A673 (cell line): ENCODE data around the gene THSD4. TPM values are rescaled to one million over a fixed set of nuclear protein-coding genes. Genes with fewer than 3 reads are reported as not detected.
"Not testable (repeated sequence)": the region's sequence is repeated elsewhere in the genome, so short reads cannot be mapped to it uniquely, and the experiment has no call there.

Experiments
- BruUV-seq: library from RNA; stranded (reverse); fragments of 400-500 nt; replicated peaks from 2 replicates; lab custom pipeline; 2021; lab: Mats Ljungman, UMichigan
- CTCF ChIA-PET: fragments of 300-600 bp; sonication (Branson Sonifier 250); formaldehyde crosslinking; loops from one replicate; lab custom pipeline; 2022; ENCODE audit warnings: antibody characterized with exemption; lab: Charles Lee
- POLR2A ChIA-PET: fragments of 300-600 bp; sonication (Branson Sonifier 250); formaldehyde crosslinking; loops from one replicate; lab custom pipeline; 2022; ENCODE audit warnings: antibody characterized with exemption; ENCODE audit not compliant: low non-redundant PET; lab: Charles Lee
- DNase-seq: peaks from one replicate; pipeline ENCODE4 v3.0.0-alpha.2; 2015; ENCODE audit warnings: low spot score
- H3K27ac ChIP-seq: fragments of 200-600 bp; sonication (generic); 2 replicates; pipeline ENCODE4 v1.5.1; 2016; ENCODE audit warnings: mixed run types, low read depth, mild to moderate bottlenecking, mixed read lengths, antibody characterized with exemption, low read length; ENCODE audit not compliant: poor library complexity, severe bottlenecking
- H3K27me3 ChIP-seq: fragments of 200-600 bp; sonication (generic); replicated peaks from 2 replicates; pipeline ENCODE4 v1.6.1; 2017; ENCODE audit warnings: mixed run types, low read depth, mild to moderate bottlenecking, mixed read lengths, antibody characterized with exemption, low read length; ENCODE audit not compliant: insufficient read depth, poor library complexity
- H3K36me3 ChIP-seq: fragments of 200-600 bp; sonication (generic); 2 replicates; pipeline ENCODE4 v1.6.1; 2016; ENCODE audit warnings: mixed run types, mild to moderate bottlenecking, mixed read lengths, antibody characterized with exemption, low read length; ENCODE audit not compliant: insufficient read depth, poor library complexity, severe bottlenecking
- H3K4me1 ChIP-seq: fragments of 200-600 bp; sonication (generic); 2 replicates; pipeline ENCODE4 v1.6.1; 2017; ENCODE audit warnings: mixed run types, mild to moderate bottlenecking, mixed read lengths, antibody characterized with exemption, low read length; ENCODE audit not compliant: insufficient read depth, poor library complexity, severe bottlenecking
- H3K4me3 ChIP-seq: fragments of 200-600 bp; sonication (generic); 2 replicates; pipeline ENCODE4 v1.5.1; 2016; ENCODE audit warnings: low read depth, mixed run types, mild to moderate bottlenecking, mixed read lengths, low read length; ENCODE audit not compliant: poor library complexity, severe bottlenecking
- H3K9me3 ChIP-seq: fragments of 200-600 bp; sonication (generic); 2 replicates; pipeline ENCODE4 v1.6.1; 2016; ENCODE audit warnings: mixed run types, low read depth, mild to moderate bottlenecking, mixed read lengths, antibody characterized with exemption, low read length; ENCODE audit not compliant: poor library complexity, severe bottlenecking
- EZH2 ChIP-seq: fragments of 200-600 bp; sonication (generic); IDR thresholded peaks from 2 replicates; pipeline ENCODE4 v1.6.1; 2017; ENCODE audit warnings: borderline replicate concordance, low read depth, mild to moderate bottlenecking, mixed read lengths, antibody characterized with exemption, low read length; ENCODE audit not compliant: poor library complexity, severe bottlenecking
- intact Hi-C: fragments of 100-400 bp; cut with micrococcal nuclease; formaldehyde crosslinking; loops from one replicate; pipeline ENCODE4 v1.10.0; 2022; ENCODE audit not compliant: unreplicated experiment
- total RNA-seq: library from RNA; stranded (reverse); gene quantifications from 2 replicates; pipeline ENCODE4 v1.2.3, GENCODE V29; 2021
- TF ChIP-seq, protein P1 (sequence below): fragments of 300-800, 200-600 bp; sonication (generic); conservative IDR thresholded peaks from 2 replicates; pipeline ENCODE4 v1.5.1; 2017; ENCODE audit warnings: low read depth, mild to moderate bottlenecking, antibody characterized with exemption, low read length, moderate library complexity, mixed read lengths

THSD4 gene
- total RNA-seq, 1 experiment from 2014 or later, result 2.4 TPM

DNA sequence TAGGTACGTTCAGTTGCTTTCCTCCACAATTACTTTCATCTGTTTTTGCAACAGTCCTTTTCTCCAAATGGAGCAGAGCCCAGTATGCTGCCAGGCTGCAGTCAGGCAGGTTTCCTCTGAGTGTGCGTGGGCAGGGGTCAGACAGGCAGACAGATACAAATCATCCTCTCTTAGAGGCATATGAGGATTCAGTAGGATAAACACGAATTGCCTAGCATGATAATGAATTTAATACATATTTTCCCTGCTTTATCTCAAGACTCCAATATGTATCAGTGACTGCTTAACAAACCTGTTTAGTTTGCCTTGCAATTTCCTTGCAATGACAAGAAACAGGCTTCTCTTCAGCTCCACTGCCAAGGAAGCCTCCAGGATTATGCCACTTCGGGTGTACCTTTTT, 554.4 kb downstream of the THSD4 start:
- ChIA-PET CTCF (no interaction called here), POLR2A (no interaction called here)
- no peak overlapping the region for H3K27ac ChIP-seq
- TF ChIP-seq EZH2, result no peak
- TF ChIP-seq, protein P1, sequence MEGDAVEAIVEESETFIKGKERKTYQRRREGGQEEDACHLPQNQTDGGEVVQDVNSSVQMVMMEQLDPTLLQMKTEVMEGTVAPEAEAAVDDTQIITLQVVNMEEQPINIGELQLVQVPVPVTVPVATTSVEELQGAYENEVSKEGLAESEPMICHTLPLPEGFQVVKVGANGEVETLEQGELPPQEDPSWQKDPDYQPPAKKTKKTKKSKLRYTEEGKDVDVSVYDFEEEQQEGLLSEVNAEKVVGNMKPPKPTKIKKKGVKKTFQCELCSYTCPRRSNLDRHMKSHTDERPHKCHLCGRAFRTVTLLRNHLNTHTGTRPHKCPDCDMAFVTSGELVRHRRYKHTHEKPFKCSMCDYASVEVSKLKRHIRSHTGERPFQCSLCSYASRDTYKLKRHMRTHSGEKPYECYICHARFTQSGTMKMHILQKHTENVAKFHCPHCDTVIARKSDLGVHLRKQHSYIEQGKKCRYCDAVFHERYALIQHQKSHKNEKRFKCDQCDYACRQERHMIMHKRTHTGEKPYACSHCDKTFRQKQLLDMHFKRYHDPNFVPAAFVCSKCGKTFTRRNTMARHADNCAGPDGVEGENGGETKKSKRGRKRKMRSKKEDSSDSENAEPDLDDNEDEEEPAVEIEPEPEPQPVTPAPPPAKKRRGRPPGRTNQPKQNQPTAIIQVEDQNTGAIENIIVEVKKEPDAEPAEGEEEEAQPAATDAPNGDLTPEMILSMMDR, result no peak
- peaks cover 27% of the 10 kb centered on the region for H3K27me3 ChIP-seq
- no peak overlapping the region for H3K4me3 ChIP-seq
- no peaks in the 10 kb centered on the region for H3K4me1 ChIP-seq
- intact Hi-C loops, result no loop called here
- no TSS peak for BruUV-seq
- no peaks in the 10 kb centered on the region for H3K9me3 ChIP-seq
- no peaks in the 10 kb centered on the region for H3K36me3 ChIP-seq
- no peak for DNase-seq

DNA sequence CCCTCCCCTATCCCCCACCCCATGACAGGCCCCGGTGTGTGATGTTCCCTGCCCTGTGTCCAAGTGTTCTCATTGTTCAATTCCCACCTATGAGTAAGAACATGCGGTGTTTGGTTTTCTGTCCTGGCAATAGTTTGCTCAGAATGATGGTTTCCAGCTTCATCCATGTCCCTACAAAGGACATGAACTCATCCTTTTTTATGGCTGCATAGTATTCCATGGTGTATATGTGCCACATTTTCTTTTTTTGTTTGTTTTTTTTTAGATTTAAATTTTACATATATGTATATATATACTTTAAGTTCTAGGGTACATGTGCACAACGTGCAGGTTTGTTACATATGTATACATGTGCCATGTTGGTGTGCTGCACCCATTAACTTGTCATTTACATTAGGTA, 555.0 kb downstream of the THSD4 start:
- peaks cover 27% of the 10 kb centered on the region for H3K27me3 ChIP-seq
- POLR2A ChIA-PET, H3K4me3 ChIP-seq, H3K9me3 ChIP-seq, intact Hi-C loops, DNase-seq, H3K27ac ChIP-seq, H3K36me3 ChIP-seq, BruUV-seq, CTCF ChIA-PET, H3K4me1 ChIP-seq: not testable (repeated sequence)

DNA sequence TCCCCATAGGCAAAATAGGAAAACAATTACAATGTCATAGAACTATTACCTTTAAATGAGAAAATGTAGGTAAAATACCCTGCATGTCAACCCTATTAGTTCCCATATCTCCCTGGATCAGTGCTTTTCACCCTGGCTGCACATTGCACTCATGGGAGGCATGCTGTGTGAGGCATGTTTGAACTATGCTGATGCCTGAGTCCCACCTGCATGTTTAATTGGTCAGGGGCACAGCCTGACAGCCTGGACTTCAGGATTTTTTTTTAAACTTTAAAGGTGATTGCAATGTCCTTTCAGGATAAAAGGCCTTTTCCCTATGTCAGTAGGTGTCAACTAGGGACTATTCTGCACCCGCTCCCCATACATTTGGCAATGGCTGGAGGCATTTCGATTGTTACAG, 559.1 kb downstream of the THSD4 start:
- DNase-seq, result no peak
- Histone ChIP-seq H3K9me3 (no peaks in the 10 kb centered on the region), H3K4me3 (no peak overlapping the region), H3K27me3 (peaks cover 6% of the 10 kb centered on the region), H3K36me3 (no peaks in the 10 kb centered on the region), H3K4me1 (no peaks in the 10 kb centered on the region), H3K27ac (no peak overlapping the region)
- ChIA-PET POLR2A (no interaction called here), CTCF (no interaction called here)
- BruUV-seq, result no TSS peak
- TF ChIP-seq EZH2, result no peak
- TF ChIP-seq, protein P1, result no peak
- intact Hi-C loops, result no loop called here

DNA sequence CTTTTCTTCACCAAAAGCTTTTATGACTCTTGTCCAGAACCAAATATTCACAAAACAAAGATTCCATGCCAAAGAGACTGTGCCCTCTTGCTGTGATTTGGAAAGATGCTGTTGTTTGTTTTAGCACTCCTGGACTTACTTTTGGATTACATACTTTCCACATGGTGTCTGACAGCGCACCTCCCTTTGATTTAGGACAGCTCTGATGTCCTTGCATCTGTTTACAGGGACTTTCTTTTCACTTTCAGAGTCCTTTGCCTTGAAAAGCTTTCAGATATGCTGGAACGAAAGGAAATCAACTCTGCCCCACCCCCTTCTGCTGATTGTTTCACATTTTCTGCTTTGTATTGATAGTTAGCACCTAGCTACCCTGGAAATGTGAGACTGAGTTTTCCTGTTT, 562.1 kb downstream of the THSD4 start:
- Histone ChIP-seq H3K9me3 (no peaks in the 10 kb centered on the region), H3K4me3 (no peak overlapping the region), H3K4me1 (no peaks in the 10 kb centered on the region), H3K27me3 (no peaks in the 10 kb centered on the region), H3K27ac (no peak overlapping the region), H3K36me3 (no peaks in the 10 kb centered on the region)
- POLR2A ChIA-PET, result no interaction called here
- DNase-seq, result no peak
- CTCF ChIA-PET, result no interaction called here
- TF ChIP-seq, protein P1, result no peak
- TF ChIP-seq EZH2, result no peak
- BruUV-seq, result no TSS peak
- intact Hi-C loops, result no loop called here
